Mesenchymal stem cell (in vitro differentiated cells and primary cell): ENCODE data around the gene RPS6KB1. TPM values are rescaled to one million over a fixed set of nuclear protein-coding genes. Genes with fewer than 3 reads are reported as not detected.

Source experiments
- DNase-seq: peaks from one replicate; pipeline ENCODE4 v3.0.0-alpha.2; 2013
- H2AFZ ChIP-seq: one replicate; pipeline ENCODE4 v1.6.1; 2013; ENCODE audit warnings: low read depth, mild to moderate bottlenecking, control low read depth, inconsistent platforms, low read length, moderate library complexity
- H2AK5ac ChIP-seq: 2 replicates; pipeline ENCODE4 v1.6.1; 2013; ENCODE audit warnings: low read length, moderate library complexity, mild to moderate bottlenecking, inconsistent platforms; ENCODE audit not compliant: severe bottlenecking
- H2BK120ac ChIP-seq: one replicate; pipeline ENCODE4 v1.6.1; 2013; ENCODE audit warnings: low read depth, mild to moderate bottlenecking, inconsistent platforms, low read length, moderate library complexity
- H2BK12ac ChIP-seq, 2 experiments: one replicate each; pipeline ENCODE4 v1.6.1; 2013; ENCODE audit warnings: inconsistent platforms in 2 of 2, low read length in 2 of 2, mild to moderate bottlenecking in 2 of 2, moderate library complexity in 2 of 2, control low read depth in 1 of 2
- H2BK15ac ChIP-seq: one replicate; pipeline ENCODE4 v1.6.1; 2013; ENCODE audit warnings: mild to moderate bottlenecking, low read depth, inconsistent platforms; ENCODE audit not compliant: poor library complexity, severe bottlenecking
- H2BK5ac ChIP-seq: 2 replicates; pipeline ENCODE4 v1.6.1; 2013; ENCODE audit warnings: low read depth, mild to moderate bottlenecking, low read length, control low read depth, inconsistent platforms; ENCODE audit not compliant: poor library complexity, severe bottlenecking
- H3K14ac ChIP-seq, 2 experiments: one replicate each; pipeline ENCODE4 v1.6.1; 2013; ENCODE audit warnings: inconsistent platforms in 2 of 2, low read length in 2 of 2, control low read depth in 1 of 2, mild to moderate bottlenecking in 1 of 2, moderate library complexity in 1 of 2
- H3K18ac ChIP-seq, 2 experiments: one replicate each; pipeline ENCODE4 v1.6.1; 2013; ENCODE audit warnings: inconsistent platforms in 2 of 2, low read length in 2 of 2, control low read depth in 1 of 2, low read depth in 1 of 2, mild to moderate bottlenecking in 1 of 2
- H3K23ac ChIP-seq, 2 experiments: one replicate each; pipeline ENCODE4 v1.6.1; 2013; ENCODE audit warnings: inconsistent platforms in 2 of 2, low read length in 2 of 2, mild to moderate bottlenecking in 2 of 2, moderate library complexity in 2 of 2, control low read depth in 1 of 2
- H3K27ac ChIP-seq: 2 replicates; pipeline ENCODE4 v1.5.1; 2013; ENCODE audit warnings: mild to moderate bottlenecking, moderate library complexity, low read length, control low read depth, inconsistent platforms; ENCODE audit not compliant: poor library complexity, severe bottlenecking
- H3K27me3 ChIP-seq, 2 experiments: 2 replicates each; pipeline versions ENCODE4 v1.6.1 to v1.7.0; 2013; ENCODE audit warnings: low read length in 2 of 2, mild to moderate bottlenecking in 2 of 2, moderate library complexity in 2 of 2, control low read depth in 1 of 2, inconsistent platforms in 1 of 2; ENCODE audit not compliant: control insufficient read depth in 1 of 2, insufficient read depth in 1 of 2
- H3K36me3 ChIP-seq, 2 experiments: 2 replicates each; pipeline versions ENCODE4 v1.6.1 to v1.7.0; 2013; ENCODE audit warnings: low read length in 2 of 2, control low read depth in 1 of 2, inconsistent platforms in 1 of 2, low read depth in 1 of 2, mild to moderate bottlenecking in 1 of 2; ENCODE audit not compliant: insufficient read depth in 2 of 2, control insufficient read depth in 1 of 2
- H3K4ac ChIP-seq, 2 experiments: one replicate each; pipeline ENCODE4 v1.6.1; 2013; ENCODE audit warnings: inconsistent platforms in 2 of 2, low read length in 2 of 2, mild to moderate bottlenecking in 2 of 2, moderate library complexity in 2 of 2, control low read depth in 1 of 2, low read depth in 1 of 2
- H3K4me1 ChIP-seq: 2 replicates; pipeline ENCODE4 v1.6.1; 2013; ENCODE audit warnings: low read depth, low read length, control low read depth; ENCODE audit not compliant: control insufficient read depth, insufficient read depth
- H3K4me2 ChIP-seq: 2 replicates; pipeline ENCODE4 v1.6.1; 2013; ENCODE audit warnings: low read length, mild to moderate bottlenecking, inconsistent platforms; ENCODE audit not compliant: poor library complexity, severe bottlenecking
- H3K4me3 ChIP-seq, 2 experiments: 2 replicates each; pipeline versions ENCODE4 v1.5.1 to v1.7.0; 2013; ENCODE audit warnings: low read length in 2 of 2, mild to moderate bottlenecking in 2 of 2, control low read depth in 1 of 2, low read depth in 1 of 2; ENCODE audit not compliant: insufficient read depth in 1 of 2
- H3K79me1 ChIP-seq: replicated peaks from 2 replicates; pipeline ENCODE4 v1.6.1; 2013; ENCODE audit warnings: mild to moderate bottlenecking, control low read depth, low read length, inconsistent platforms; ENCODE audit not compliant: poor library complexity, severe bottlenecking
- H3K9ac ChIP-seq: 2 replicates; pipeline ENCODE4 v1.7.0; 2013; ENCODE audit warnings: mild to moderate bottlenecking, low read length, moderate library complexity
- H3K9me3 ChIP-seq: 2 replicates; pipeline ENCODE4 v1.7.0; 2013; ENCODE audit warnings: mild to moderate bottlenecking, low read length; ENCODE audit not compliant: control insufficient read depth
- H4K8ac ChIP-seq: one replicate; pipeline ENCODE4 v1.6.1; 2013; ENCODE audit warnings: inconsistent platforms, mild to moderate bottlenecking, low read length, moderate library complexity
- H4K91ac ChIP-seq: one replicate; pipeline ENCODE4 v1.6.1; 2013; ENCODE audit warnings: mild to moderate bottlenecking, low read length, inconsistent platforms
- WGBS: methylation state at CpG from one replicate; pipeline ENCODE4 v1.1.7; 2013; ENCODE audit warnings: mixed read lengths; 5-methylcytosine and 5-hydroxymethylcytosine counted together
- polyA plus RNA-seq, 2 experiments: library from polyadenylated mRNA; stranded (reverse); fragments of 200-250 nt; gene quantifications; one replicate each; pipeline ENCODE4 v1.2.3, GENCODE V29; 2013

Gene RPS6KB1
- 17.4 TPM for polyA plus RNA-seq (2013, experiment 1 of 2)
- polyA plus RNA-seq (2013, experiment 2 of 2) = 17.7 TPM

- no peaks in the 10 kb centered on the region for H3K9me3 ChIP-seq
- H2BK120ac ChIP-seq = peak within 1 kb of the TSS; percentile 98
- H3K4me2 ChIP-seq = peak within 1 kb of the TSS; percentile 89
- peak within 1 kb of the TSS; percentile 55 for H3K27ac ChIP-seq
- peak within 1 kb of the TSS; percentile 15 for H2BK5ac ChIP-seq
- H3K4me1 ChIP-seq = peaks cover 4% of the 10 kb centered on the region
- peak within 1 kb of the TSS; percentile 94 for H4K8ac ChIP-seq
- H3K23ac ChIP-seq = peak within 1 kb of the TSS; percentile 51 to 93
- peaks cover 10% of the 10 kb centered on the region for H3K79me1 ChIP-seq
- peak within 1 kb of the TSS; percentile 11 to 90 for H3K18ac ChIP-seq
- peak within 1 kb of the TSS; percentile 57 for H4K91ac ChIP-seq
- H3K4ac ChIP-seq = peak within 1 kb of the TSS; percentile 20 to 85
- peak within 1 kb of the TSS; percentile 95 for H3K9ac ChIP-seq
- H2AFZ ChIP-seq = peak within 1 kb of the TSS; percentile 36
- peak within 1 kb of the TSS in 1 of 2 experiments; percentile 18 for H2BK12ac ChIP-seq
- H3K4me3 ChIP-seq = peak within 1 kb of the TSS; percentile 96 to 98
- H3K36me3 ChIP-seq = peaks cover 0 to 3% of the 10 kb centered on the region in 2 experiments
- no peaks in the 10 kb centered on the region for H3K27me3 ChIP-seq
- peak; percentile 99 for DNase-seq
- H2BK15ac ChIP-seq = peak within 1 kb of the TSS; percentile 67
- peak within 1 kb of the TSS in 1 of 2 experiments; percentile 96 for H3K14ac ChIP-seq
- no peak within 1 kb of the TSS for H2AK5ac ChIP-seq
- 1% methylated on average over 57 of the region's 61 CpGs for WGBS
These were observed at the start of gene RPS6KB1, which contains the start of gene TUBD1 for GRCh38 chr17:59892924-59893675. RPS6KB1 (plus strand) TSS chr17:59893121; CDS start chr17:59893185, 64 bp downstream. TUBD1 (minus strand) TSS chr17:59892943; CDS start chr17:59891002, 1,941 bp downstream.

GRCh38 chr17:59844884-59845594 lies 47.9 kb upstream of the RPS6KB1 start:
- Histone ChIP-seq H3K79me1 (no peaks in the 10 kb centered on the region), H3K27me3 (no peaks in the 10 kb centered on the region), H3K4me2 (no peak overlapping the region), H3K4ac (no peak overlapping the region), H3K14ac (no peak overlapping the region), H2BK120ac (no peak overlapping the region), H4K8ac (no peak overlapping the region), H2BK12ac (no peak overlapping the region), H3K4me1 (peaks cover 10% of the 10 kb centered on the region), H3K27ac (peak overlapping the region; percentile 100), H2AK5ac (no peak overlapping the region), H2BK15ac (no peak overlapping the region), H3K9ac (peak overlapping the region; percentile 99), H3K36me3 (peaks cover 0 to 22% of the 10 kb centered on the region in 2 experiments), H3K18ac (peak overlapping the region in 1 of 2 experiments; percentile 62), H2AFZ (no peak overlapping the region), H3K4me3 (no peak overlapping the region), H3K23ac (no peak overlapping the region), H4K91ac (no peak overlapping the region), H3K9me3 (no peaks in the 10 kb centered on the region), H2BK5ac (peak overlapping the region; percentile 95)
- DNase-seq = peak; percentile 68
- 83% methylated on average over 1 of the region's 3 CpGs for WGBS

GRCh38 chr17:59845595-59846393 lies 47.1 kb upstream of the RPS6KB1 start:
- Histone ChIP-seq H3K9me3 (no peaks in the 10 kb centered on the region), H3K27ac (peak overlapping the region; percentile 100), H3K4me2 (no peak overlapping the region), H3K4ac (peak overlapping the region in 1 of 2 experiments; percentile 24), H4K8ac (no peak overlapping the region), H2BK120ac (no peak overlapping the region), H2BK5ac (peak overlapping the region; percentile 95), H3K9ac (peak overlapping the region; percentile 99), H3K4me1 (peaks cover 10% of the 10 kb centered on the region), H2BK15ac (no peak overlapping the region), H2AK5ac (peak overlapping the region; percentile 69), H3K23ac (no peak overlapping the region), H2AFZ (no peak overlapping the region), H3K18ac (peak overlapping the region; percentile 14 to 61), H3K36me3 (peaks cover 0 to 15% of the 10 kb centered on the region in 2 experiments), H3K4me3 (peak overlapping the region in 1 of 2 experiments; percentile 43), H2BK12ac (peak overlapping the region in 1 of 2 experiments; percentile 54), H3K79me1 (no peaks in the 10 kb centered on the region), H3K27me3 (no peaks in the 10 kb centered on the region), H3K14ac (no peak overlapping the region), H4K91ac (peak overlapping the region; percentile 27)
- WGBS = 69% methylated on average over 3 of the region's 3 CpGs
- peak; percentile 85 for DNase-seq
